ENCODE results near the gene RASGRP4. TPM values are rescaled to one million over a fixed set of nuclear protein-coding genes. Genes with fewer than 3 reads are reported as not detected.

RASGRP4 gene
- total and polyA plus RNA-seq, 2 donors from 2014 or later: 0.80 to 3.6 TPM

DNA sequence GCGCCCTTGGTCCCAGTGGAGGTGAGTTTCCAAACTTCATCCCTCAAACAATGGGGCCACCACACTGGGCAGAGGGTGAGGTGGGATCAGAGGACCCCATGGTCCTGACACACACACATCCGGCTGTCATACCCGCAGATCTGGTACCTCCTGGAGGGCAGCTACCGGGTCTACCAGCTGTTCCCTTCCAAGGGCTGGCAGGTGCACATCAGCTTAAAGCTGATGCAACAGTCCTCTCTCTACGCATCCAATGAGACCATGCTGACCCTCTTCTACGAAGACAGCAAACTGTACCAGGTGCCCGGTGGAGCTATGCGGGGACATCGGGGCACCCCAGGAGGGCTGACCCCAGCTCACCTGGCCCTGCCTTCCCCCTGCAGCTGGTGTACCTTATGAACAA lies 65.7 kb downstream of the RASGRP4 start:
- no peaks in the 10 kb centered on the region for H3K9me3 ChIP-seq (ENCODE audit: control insufficient read depth in 2 of 3, insufficient read depth in 1 of 3, low read length in 3 of 3)
- no peak overlapping the region for H3K9ac ChIP-seq (ENCODE audit: low read length in 3 of 3)
- peaks cover 0 to 3% (median 0%) of the 10 kb centered on the region in 3 donors for H3K4me1 ChIP-seq (ENCODE audit: control insufficient read depth in 2 of 3, insufficient read depth in 2 of 3, low read depth in 1 of 3, low read length in 3 of 3)
- TF ChIP-seq, protein P1, sequence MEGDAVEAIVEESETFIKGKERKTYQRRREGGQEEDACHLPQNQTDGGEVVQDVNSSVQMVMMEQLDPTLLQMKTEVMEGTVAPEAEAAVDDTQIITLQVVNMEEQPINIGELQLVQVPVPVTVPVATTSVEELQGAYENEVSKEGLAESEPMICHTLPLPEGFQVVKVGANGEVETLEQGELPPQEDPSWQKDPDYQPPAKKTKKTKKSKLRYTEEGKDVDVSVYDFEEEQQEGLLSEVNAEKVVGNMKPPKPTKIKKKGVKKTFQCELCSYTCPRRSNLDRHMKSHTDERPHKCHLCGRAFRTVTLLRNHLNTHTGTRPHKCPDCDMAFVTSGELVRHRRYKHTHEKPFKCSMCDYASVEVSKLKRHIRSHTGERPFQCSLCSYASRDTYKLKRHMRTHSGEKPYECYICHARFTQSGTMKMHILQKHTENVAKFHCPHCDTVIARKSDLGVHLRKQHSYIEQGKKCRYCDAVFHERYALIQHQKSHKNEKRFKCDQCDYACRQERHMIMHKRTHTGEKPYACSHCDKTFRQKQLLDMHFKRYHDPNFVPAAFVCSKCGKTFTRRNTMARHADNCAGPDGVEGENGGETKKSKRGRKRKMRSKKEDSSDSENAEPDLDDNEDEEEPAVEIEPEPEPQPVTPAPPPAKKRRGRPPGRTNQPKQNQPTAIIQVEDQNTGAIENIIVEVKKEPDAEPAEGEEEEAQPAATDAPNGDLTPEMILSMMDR (IDR thresholded peaks at IDR 0.05; ENCODE audit: borderline replicate concordance, extremely low read depth, insufficient read depth): no peak
- no peak overlapping the region for H3K27ac ChIP-seq (ENCODE audit: low read depth in 2 of 2, low read length in 2 of 2)
- FAIRE-seq (no peak), DNase-seq (peak in 1 of 5 donors; percentile 67)
- H3K27me3 ChIP-seq (ENCODE audit: control insufficient read depth, insufficient read depth, low read length): peaks cover 7% of the 10 kb centered on the region
- intact Hi-C loops (cut with DNase I): no loop called here
- H3K36me3 ChIP-seq (ENCODE audit: control insufficient read depth in 2 of 3, insufficient read depth in 3 of 3, low read length in 3 of 3): no peaks in the 10 kb centered on the region
- H3K4me3 ChIP-seq (ENCODE audit: low read length in 3 of 3): no peak overlapping the region

DNA sequence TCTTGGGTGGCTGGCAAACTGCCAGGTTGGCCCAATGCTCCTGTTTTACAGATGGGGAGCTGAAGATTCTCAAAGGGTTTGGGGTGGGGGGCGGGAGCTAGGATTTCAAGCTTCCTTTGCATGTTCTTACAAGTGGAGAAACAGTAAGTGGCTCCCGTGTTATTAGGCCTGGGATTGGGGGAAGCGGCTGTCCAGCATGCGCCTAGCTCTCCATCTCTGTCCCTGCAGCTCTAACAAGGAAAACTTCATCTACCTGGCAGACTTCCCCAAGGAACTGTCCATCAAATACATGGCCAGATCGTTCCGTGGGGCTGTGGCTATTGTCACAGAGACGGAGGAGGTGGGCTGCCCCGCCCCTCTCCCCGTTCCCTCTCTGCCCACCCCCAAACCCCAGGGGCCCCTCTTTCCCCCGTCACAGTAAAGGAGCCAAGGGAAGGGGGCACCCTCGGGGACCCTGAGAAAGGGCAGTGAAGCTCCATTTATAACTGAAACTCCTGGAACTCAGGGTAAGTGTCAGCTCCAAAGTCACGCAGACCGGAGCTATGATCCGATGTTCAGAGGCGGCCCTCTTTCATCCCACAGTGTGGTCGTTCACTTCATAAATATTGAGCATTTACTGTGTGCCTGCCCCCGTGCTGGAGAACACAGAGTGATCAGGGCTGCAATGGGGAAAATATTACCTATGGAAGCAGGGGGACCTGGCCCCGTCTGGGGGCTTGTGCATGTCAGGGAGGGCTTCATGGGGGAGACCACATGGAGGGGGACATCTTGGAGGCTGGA lies 66.6 kb downstream of the RASGRP4 start:
- Histone ChIP-seq H3K9ac (ENCODE audit: low read length in 3 of 3) (no peak overlapping the region), H3K36me3 (ENCODE audit: control insufficient read depth in 2 of 3, insufficient read depth in 3 of 3, low read length in 3 of 3) (no peaks in the 10 kb centered on the region), H3K9me3 (ENCODE audit: control insufficient read depth in 2 of 3, insufficient read depth in 1 of 3, low read length in 3 of 3) (no peaks in the 10 kb centered on the region), H3K27ac (ENCODE audit: low read depth in 2 of 2, low read length in 2 of 2) (no peak overlapping the region), H3K27me3 (ENCODE audit: control insufficient read depth, insufficient read depth, low read length) (peaks cover 7% of the 10 kb centered on the region), H3K4me3 (ENCODE audit: low read length in 3 of 3) (no peak overlapping the region), H3K4me1 (ENCODE audit: control insufficient read depth in 2 of 3, insufficient read depth in 2 of 3, low read depth in 1 of 3, low read length in 3 of 3) (peaks cover 0 to 3% (median 0%) of the 10 kb centered on the region in 3 donors)
- TF ChIP-seq, protein P1 (IDR thresholded peaks at IDR 0.05; ENCODE audit: borderline replicate concordance, extremely low read depth, insufficient read depth): no peak
- intact Hi-C loops (cut with DNase I): no loop called here
- peak in 1 of 5 donors; percentile 51 for DNase-seq
- FAIRE-seq: no peak

Other genes starting within 250 kb of the RASGRP4 start
- gene DPF1, start 202.0 kb downstream of the RASGRP4 start, total RNA-seq: not detected
- not detected for gene DPF1, start 202.0 kb downstream of the RASGRP4 start, polyA plus RNA-seq (ENCODE audit: insufficient read depth, low read depth, low replicate concordance)
- gene PPP1R14A, start 169.8 kb downstream of the RASGRP4 start, total RNA-seq: 66.0 TPM
- gene PPP1R14A, start 169.8 kb downstream of the RASGRP4 start, polyA plus RNA-seq (ENCODE audit: insufficient read depth, low read depth, low replicate concordance): 69.9 TPM
- 381 TPM for gene SPINT2, start 161.6 kb downstream of the RASGRP4 start, total RNA-seq
- 425 TPM for gene SPINT2, start 161.6 kb downstream of the RASGRP4 start, polyA plus RNA-seq (ENCODE audit: insufficient read depth, low read depth, low replicate concordance)
- gene C19orf33, start 122.0 kb downstream of the RASGRP4 start, total RNA-seq: 43.9 TPM
- gene C19orf33, start 122.0 kb downstream of the RASGRP4 start, polyA plus RNA-seq (ENCODE audit: insufficient read depth, low read depth, low replicate concordance): 40.3 TPM
- gene YIF1B, start 110.3 kb downstream of the RASGRP4 start, total RNA-seq: 30.3 TPM
- 62.7 TPM for gene YIF1B, start 110.3 kb downstream of the RASGRP4 start, polyA plus RNA-seq (ENCODE audit: insufficient read depth, low read depth, low replicate concordance)
- 7.2 TPM for gene KCNK6, start 106.4 kb downstream of the RASGRP4 start, total RNA-seq
- gene KCNK6, start 106.4 kb downstream of the RASGRP4 start, polyA plus RNA-seq (ENCODE audit: insufficient read depth, low read depth, low replicate concordance): 2.2 TPM
- gene CATSPERG, start 90.4 kb downstream of the RASGRP4 start, total RNA-seq: 9.6 TPM
- 6.0 TPM for gene CATSPERG, start 90.4 kb downstream of the RASGRP4 start, polyA plus RNA-seq (ENCODE audit: insufficient read depth, low read depth, low replicate concordance)
- gene PSMD8, start 51.6 kb downstream of the RASGRP4 start, total RNA-seq: 126 TPM
- gene PSMD8, start 51.6 kb downstream of the RASGRP4 start, polyA plus RNA-seq (ENCODE audit: insufficient read depth, low read depth, low replicate concordance): 217 TPM
- gene GGN, start 38.2 kb downstream of the RASGRP4 start, total RNA-seq: 1.6 TPM
- 0.92 TPM for gene GGN, start 38.2 kb downstream of the RASGRP4 start, polyA plus RNA-seq (ENCODE audit: insufficient read depth, low read depth, low replicate concordance)
- 8.7 TPM for gene SPRED3, start 37.5 kb downstream of the RASGRP4 start, total RNA-seq
- gene SPRED3, start 37.5 kb downstream of the RASGRP4 start, polyA plus RNA-seq (ENCODE audit: insufficient read depth, low read depth, low replicate concordance): 0.17 TPM
- gene FAM98C, start 23.1 kb downstream of the RASGRP4 start, total RNA-seq: 22.3 TPM
- gene FAM98C, start 23.1 kb downstream of the RASGRP4 start, polyA plus RNA-seq (ENCODE audit: insufficient read depth, low read depth, low replicate concordance): 25.2 TPM
- 2.8 TPM for gene RYR1, start 7.5 kb upstream of the RASGRP4 start, total RNA-seq
- gene RYR1, start 7.5 kb upstream of the RASGRP4 start, polyA plus RNA-seq (ENCODE audit: insufficient read depth, low read depth, low replicate concordance): 0.69 TPM
- 17.7 TPM for gene MAP4K1, start 191.7 kb upstream of the RASGRP4 start, total RNA-seq
- 3.9 TPM for gene MAP4K1, start 191.7 kb upstream of the RASGRP4 start, polyA plus RNA-seq (ENCODE audit: insufficient read depth, low read depth, low replicate concordance)
- gene EIF3K, start 193.0 kb upstream of the RASGRP4 start, total RNA-seq: 259 TPM
- gene EIF3K, start 193.0 kb upstream of the RASGRP4 start, polyA plus RNA-seq (ENCODE audit: insufficient read depth, low read depth, low replicate concordance): 723 TPM
- gene ACTN4, start 221.4 kb upstream of the RASGRP4 start, total RNA-seq: 606 TPM
- gene ACTN4, start 221.4 kb upstream of the RASGRP4 start, polyA plus RNA-seq (ENCODE audit: insufficient read depth, low read depth, low replicate concordance): 231 TPM

All from kidney (tissue), 14 donors.